ENCODE results near the gene GPR35.
A peak's percentile ranks its signal among the peaks of the same experiment; 100 is the strongest.

GPR35 gene

GRCh38 chr2:240585681-240586197 is 39.5 kb upstream of the GPR35 start:
- peak overlapping the region; percentile 87 for H3K27ac ChIP-seq
- no peak for TF ChIP-seq ZFX (IDR thresholded peaks at IDR 0.05)
- TF ChIP-seq, protein P1, sequence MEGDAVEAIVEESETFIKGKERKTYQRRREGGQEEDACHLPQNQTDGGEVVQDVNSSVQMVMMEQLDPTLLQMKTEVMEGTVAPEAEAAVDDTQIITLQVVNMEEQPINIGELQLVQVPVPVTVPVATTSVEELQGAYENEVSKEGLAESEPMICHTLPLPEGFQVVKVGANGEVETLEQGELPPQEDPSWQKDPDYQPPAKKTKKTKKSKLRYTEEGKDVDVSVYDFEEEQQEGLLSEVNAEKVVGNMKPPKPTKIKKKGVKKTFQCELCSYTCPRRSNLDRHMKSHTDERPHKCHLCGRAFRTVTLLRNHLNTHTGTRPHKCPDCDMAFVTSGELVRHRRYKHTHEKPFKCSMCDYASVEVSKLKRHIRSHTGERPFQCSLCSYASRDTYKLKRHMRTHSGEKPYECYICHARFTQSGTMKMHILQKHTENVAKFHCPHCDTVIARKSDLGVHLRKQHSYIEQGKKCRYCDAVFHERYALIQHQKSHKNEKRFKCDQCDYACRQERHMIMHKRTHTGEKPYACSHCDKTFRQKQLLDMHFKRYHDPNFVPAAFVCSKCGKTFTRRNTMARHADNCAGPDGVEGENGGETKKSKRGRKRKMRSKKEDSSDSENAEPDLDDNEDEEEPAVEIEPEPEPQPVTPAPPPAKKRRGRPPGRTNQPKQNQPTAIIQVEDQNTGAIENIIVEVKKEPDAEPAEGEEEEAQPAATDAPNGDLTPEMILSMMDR (conservative IDR thresholded peaks at IDR 0.05) = no peak

DNA sequence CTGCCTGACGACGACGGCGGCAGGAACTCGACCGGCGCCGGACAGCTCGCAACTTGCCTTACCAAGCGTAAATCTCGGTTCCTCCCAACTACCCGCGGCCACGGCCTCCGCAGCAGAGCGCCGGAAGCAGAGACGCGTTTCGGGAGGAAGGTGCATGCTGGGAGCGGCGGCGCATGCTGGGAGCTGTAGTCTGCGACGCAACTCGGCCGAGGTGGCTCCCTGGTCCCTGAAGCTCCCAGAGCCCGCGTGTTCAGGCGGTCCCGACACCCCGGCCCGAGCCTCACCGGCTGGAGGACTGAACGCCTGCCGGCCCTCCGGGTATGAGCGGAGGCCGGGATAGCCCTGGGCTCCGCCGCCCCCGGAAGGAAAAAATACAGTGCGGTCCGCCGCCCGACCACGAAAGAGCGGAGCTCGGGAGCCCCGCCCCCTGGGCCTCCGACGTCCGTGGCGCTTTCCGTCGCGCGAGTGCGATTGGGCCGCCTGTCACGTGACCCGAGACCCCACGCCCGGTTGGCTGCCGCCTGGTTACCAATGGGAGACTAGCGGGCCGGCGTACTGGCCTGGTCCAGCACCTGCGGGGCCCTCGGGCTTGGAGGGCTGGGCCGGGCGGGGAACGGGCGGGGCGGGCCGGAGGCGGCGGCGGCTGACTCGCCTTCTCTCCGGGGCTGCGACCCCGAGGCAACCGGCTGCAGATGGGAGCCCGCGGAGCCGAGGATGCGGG is 38.9 kb upstream of the GPR35 start, which contains the start of gene CAPN10:
TSS of gene CAPN10 (plus strand) at position 537 of the 721 bp plus-strand sequence. CDS start at position 715, 178 bp downstream.
- H3K27ac ChIP-seq = peak within 1 kb of the TSS; percentile 87
- peak; percentile 59 for TF ChIP-seq ZFX (IDR thresholded peaks at IDR 0.05)
- TF ChIP-seq, protein P1 (conservative IDR thresholded peaks at IDR 0.05) = no peak

GRCh38 chr2:240586919-240587800 is 38.1 kb upstream of the GPR35 start:
- H3K27ac ChIP-seq = peak overlapping the region; percentile 87
- TF ChIP-seq, protein P1 (conservative IDR thresholded peaks at IDR 0.05) = no peak
- TF ChIP-seq ZFX (IDR thresholded peaks at IDR 0.05) = no peak

GRCh38 chr2:240588006-240588655 is 37.1 kb upstream of the GPR35 start:
- TF ChIP-seq, protein P1 (conservative IDR thresholded peaks at IDR 0.05) = no peak
- no peak for TF ChIP-seq ZFX (IDR thresholded peaks at IDR 0.05)
- H3K27ac ChIP-seq = no peak overlapping the region; the same call in 1 of the 2 replicates

DNA sequence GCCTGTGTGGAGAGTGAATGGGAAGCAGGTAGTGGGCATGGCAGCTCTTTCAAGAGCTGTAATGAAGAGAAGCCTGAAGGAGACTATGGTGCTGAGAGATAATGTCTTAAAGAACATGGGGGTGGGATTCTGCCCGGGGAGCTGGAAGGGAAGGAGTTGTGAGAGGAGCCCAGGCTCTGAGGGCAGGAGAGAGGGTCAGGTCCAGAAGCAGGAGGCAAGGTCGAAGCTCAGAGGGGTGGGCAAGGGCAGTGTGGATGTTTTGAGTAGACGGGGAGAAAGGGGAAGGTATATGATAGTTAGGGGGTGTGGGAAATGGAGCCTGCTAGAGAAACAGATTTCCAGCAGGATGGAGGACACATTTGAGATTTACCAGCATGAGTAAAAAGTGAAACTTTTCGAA is 36.6 kb upstream of the GPR35 start:
- H3K27ac ChIP-seq = no peak overlapping the region
- TF ChIP-seq, protein P1 (conservative IDR thresholded peaks at IDR 0.05) = no peak
- no peak for TF ChIP-seq ZFX (IDR thresholded peaks at IDR 0.05)

- H3K27ac ChIP-seq = no peak overlapping the region
- no peak for TF ChIP-seq ZFX (IDR thresholded peaks at IDR 0.05)
- TF ChIP-seq, protein P1 (conservative IDR thresholded peaks at IDR 0.05) = no peak
These were observed 35.9 kb upstream of the GPR35 start for GRCh38 chr2:240589375-240589774.
